MG63 (cell line): ENCODE results near the gene PPM1B. TPM values are rescaled to one million over a fixed set of nuclear protein-coding genes. Genes with fewer than 3 reads are reported as not detected.
"Not testable (repeated sequence)": the region's sequence is repeated elsewhere in the genome, so short reads cannot be mapped to it uniquely, and the experiment has no call there.

ENCODE experiments used
- DNase-seq: peaks from one replicate; pipeline ENCODE4 v3.0.0-alpha.2; 2020
- H3K27me3 ChIP-seq: fragments of 250-450 bp; sonication (Bioruptor Pico); 2 replicates; pipeline ENCODE4 v1.5.1; 2020; ENCODE audit warnings: mild to moderate bottlenecking, moderate library complexity
- H3K36me3 ChIP-seq: fragments of 250-450 bp; sonication (Bioruptor Pico); 2 replicates; pipeline ENCODE4 v1.5.1; 2020; ENCODE audit warnings: mild to moderate bottlenecking, moderate library complexity
- H3K4me3 ChIP-seq: fragments of 250-450 bp; sonication (Bioruptor Pico); 2 replicates; pipeline ENCODE4 v1.5.1; 2020; ENCODE audit warnings: mild to moderate bottlenecking, moderate library complexity
- H3K9me3 ChIP-seq: fragments of 250-450 bp; sonication (Bioruptor Pico); 2 replicates; pipeline ENCODE4 v1.5.1; 2020; ENCODE audit warnings: mild to moderate bottlenecking, moderate library complexity
- total RNA-seq: library from RNA; depleted of rRNA; stranded (reverse); fragments of >200 nt; shearing (Covaris generic); gene quantifications from 2 replicates; pipeline ENCODE4 v1.2.3, GENCODE V29; 2014; ENCODE audit warnings: low replicate concordance; rRNA removed

Gene PPM1B
- 16.6 and 29.5 TPM in 2 replicates for total RNA-seq

DNA sequence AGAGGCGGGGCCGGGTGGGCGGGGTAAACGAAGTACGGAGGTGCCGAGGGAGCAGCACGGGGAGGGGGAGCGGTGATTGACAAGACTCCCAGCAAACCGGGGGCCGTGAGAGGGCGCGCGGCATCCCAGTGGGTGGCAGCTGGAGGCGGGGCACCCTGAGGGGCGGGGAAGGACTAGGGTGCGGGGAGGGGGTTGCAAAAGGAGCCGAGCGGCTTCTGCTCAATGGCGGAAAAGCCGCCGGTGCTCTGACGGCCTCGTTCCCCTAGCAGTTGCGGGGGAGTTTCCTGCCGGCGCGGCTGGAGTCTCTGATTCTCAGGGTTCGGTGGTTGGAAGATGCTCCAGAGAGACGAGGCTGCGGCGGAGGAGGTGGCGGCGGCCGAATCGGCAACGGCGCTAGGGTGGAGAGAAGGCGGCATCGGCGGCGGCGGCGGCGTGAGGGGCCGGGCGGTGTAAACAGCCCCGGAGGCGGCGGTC lies at the start of gene PPM1B:
Gene PPM1B (plus strand): TSS at position 195 of the 474 bp plus-strand sequence. CDS start 32,325 bp downstream, outside the sequence.
- Histone ChIP-seq H3K9me3 (no peaks in the 10 kb centered on the region), H3K27me3 (no peaks in the 10 kb centered on the region), H3K36me3 (no peaks in the 10 kb centered on the region), H3K4me3 (peak within 1 kb of the TSS; percentile 90)
- no peak for DNase-seq

DNA sequence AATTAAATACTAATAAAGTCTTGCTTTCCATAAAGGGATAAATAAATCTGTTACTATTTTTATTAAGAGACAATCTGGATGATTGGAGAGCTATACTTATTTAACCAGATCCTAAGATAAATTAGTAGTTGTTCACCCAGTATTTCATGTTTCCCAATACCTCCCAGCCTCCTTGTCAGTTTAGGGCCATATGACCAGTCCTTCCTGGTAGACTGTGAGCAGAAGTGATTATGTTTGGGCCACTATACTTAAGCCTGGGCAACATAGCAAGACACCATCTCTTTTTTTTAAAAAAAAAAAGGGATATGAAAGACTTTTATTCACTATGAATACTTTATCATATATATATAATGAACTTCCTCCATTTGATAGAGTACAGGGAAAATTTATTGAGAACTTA lies 48.8 kb upstream of the PPM1B start:
- no peaks in the 10 kb centered on the region for H3K36me3 ChIP-seq
- no peaks in the 10 kb centered on the region for H3K27me3 ChIP-seq
- H3K9me3 ChIP-seq = no peaks in the 10 kb centered on the region
- H3K4me3 ChIP-seq = no peak overlapping the region
- no peak for DNase-seq

GRCh38 chr2:44120428-44120827 lies 48.2 kb upstream of the PPM1B start:
- H3K9me3 ChIP-seq = no peaks in the 10 kb centered on the region
- no peaks in the 10 kb centered on the region for H3K27me3 ChIP-seq
- H3K4me3 ChIP-seq = no peak overlapping the region
- peak; percentile 24 for DNase-seq
- no peaks in the 10 kb centered on the region for H3K36me3 ChIP-seq

GRCh38 chr2:44121899-44122298 lies 46.8 kb upstream of the PPM1B start:
- no peak overlapping the region for H3K4me3 ChIP-seq
- no peaks in the 10 kb centered on the region for H3K27me3 ChIP-seq
- no peaks in the 10 kb centered on the region for H3K9me3 ChIP-seq
- H3K36me3 ChIP-seq = no peaks in the 10 kb centered on the region
- no peak for DNase-seq

DNA sequence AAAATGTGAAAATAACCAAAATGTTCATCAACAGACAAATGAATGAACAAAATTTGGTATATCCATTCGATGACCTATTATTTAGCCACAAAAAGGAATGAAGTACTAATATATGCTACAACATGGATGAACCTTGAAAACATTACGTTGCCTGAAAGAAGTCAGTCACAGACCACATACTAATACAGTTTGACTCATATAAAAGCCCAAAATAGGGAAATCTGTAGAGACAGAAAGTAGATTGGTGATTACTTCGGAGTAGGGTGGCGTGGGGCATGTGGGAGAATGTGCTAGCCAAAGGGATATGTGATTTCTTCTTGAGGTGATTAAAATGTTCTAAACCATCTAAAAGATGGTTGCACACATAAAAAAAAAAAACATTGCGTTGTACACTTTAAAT lies 44.2 kb upstream of the PPM1B start:
- no peaks in the 10 kb centered on the region for H3K27me3 ChIP-seq
- H3K4me3 ChIP-seq = no peak overlapping the region
- no peak for DNase-seq
- no peaks in the 10 kb centered on the region for H3K36me3 ChIP-seq
- no peaks in the 10 kb centered on the region for H3K9me3 ChIP-seq

DNA sequence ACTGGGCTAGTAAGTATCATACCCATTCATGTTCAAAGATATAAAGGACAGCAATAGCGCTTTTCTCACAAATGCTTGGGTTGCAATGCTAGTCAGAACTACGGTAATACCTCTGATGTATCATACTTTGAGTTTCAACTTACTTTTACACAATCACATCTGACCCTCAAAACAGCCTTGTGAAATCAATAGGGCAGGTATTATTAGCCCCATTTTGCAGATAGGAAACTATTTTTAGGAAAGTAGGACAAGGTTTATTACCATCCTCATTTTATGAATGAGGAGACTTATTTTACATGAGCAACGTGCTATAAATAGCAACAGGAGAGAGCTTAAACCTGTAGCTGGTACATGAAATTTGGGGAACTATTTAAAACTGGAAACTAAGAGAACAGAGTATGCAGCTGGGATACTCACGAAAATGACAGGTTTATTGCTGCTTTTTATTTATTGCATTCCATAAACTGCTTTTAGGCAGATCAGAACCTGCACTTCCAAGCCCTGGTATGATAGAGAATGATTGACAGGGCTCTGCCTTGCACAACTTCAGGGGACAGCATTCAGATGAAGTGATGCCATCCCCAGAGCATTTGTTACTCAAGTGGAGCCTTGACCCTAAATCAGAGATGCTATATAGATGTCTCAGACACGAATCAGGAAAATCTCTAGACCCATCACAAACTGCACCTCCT lies 42.4 kb upstream of the PPM1B start:
- H3K27me3 ChIP-seq = no peaks in the 10 kb centered on the region
- no peaks in the 10 kb centered on the region for H3K36me3 ChIP-seq
- DNase-seq = no peak
- no peak overlapping the region for H3K4me3 ChIP-seq
- no peaks in the 10 kb centered on the region for H3K9me3 ChIP-seq

DNA sequence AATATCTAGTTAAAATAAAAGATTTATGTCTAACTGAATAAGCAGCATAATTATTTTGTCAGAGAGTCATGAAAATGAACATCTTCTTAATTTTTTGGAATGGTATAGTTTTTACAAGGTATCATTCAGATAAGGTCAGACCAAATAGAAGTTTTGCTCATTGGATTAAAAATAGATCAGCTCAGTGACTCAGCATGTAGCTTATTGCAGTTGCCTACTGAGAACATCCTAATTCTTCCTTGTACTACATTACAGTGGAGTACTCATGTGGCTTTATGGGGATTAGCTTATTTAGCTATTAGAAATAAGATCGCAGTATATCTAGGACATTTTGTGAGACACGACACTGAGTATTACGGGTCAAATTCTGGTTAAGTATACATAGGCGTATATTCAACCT lies 38.2 kb upstream of the PPM1B start:
- DNase-seq = no peak
- no peak overlapping the region for H3K4me3 ChIP-seq
- no peaks in the 10 kb centered on the region for H3K27me3 ChIP-seq
- no peaks in the 10 kb centered on the region for H3K9me3 ChIP-seq
- no peaks in the 10 kb centered on the region for H3K36me3 ChIP-seq

- no peak overlapping the region for H3K4me3 ChIP-seq
- no peaks in the 10 kb centered on the region for H3K9me3 ChIP-seq
- no peak for DNase-seq
- H3K27me3 ChIP-seq = no peaks in the 10 kb centered on the region
- no peaks in the 10 kb centered on the region for H3K36me3 ChIP-seq
Observed at GRCh38 chr2:44131177-44131576, 37.5 kb upstream of the PPM1B start.

GRCh38 chr2:44133602-44134001 lies 35.1 kb upstream of the PPM1B start:
- not testable (repeated sequence) for H3K9me3 ChIP-seq, H3K36me3 ChIP-seq, DNase-seq, H3K4me3 ChIP-seq, H3K27me3 ChIP-seq

DNA sequence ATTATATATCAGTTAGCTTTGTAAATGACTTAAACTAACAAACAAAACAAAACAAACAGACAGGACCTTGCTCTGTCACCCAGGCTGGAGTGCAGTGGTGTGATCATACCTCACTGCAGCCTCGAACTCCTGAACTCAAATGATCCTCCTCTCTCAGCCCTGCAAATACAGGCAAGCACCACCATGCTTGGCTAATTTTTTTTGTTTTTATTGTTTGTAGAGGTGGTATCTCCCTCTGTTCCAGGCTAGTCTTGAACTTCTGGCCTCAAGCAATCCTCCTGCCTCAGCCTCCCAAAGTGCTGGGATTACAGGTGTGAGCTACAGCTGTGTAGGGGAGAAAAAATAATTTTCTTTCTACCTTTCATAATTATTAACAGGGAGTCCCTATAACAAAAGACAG lies 33.8 kb upstream of the PPM1B start:
- no peak for DNase-seq
- Histone ChIP-seq H3K4me3 (no peak overlapping the region), H3K27me3 (no peaks in the 10 kb centered on the region), H3K36me3 (no peaks in the 10 kb centered on the region), H3K9me3 (no peaks in the 10 kb centered on the region)

DNA sequence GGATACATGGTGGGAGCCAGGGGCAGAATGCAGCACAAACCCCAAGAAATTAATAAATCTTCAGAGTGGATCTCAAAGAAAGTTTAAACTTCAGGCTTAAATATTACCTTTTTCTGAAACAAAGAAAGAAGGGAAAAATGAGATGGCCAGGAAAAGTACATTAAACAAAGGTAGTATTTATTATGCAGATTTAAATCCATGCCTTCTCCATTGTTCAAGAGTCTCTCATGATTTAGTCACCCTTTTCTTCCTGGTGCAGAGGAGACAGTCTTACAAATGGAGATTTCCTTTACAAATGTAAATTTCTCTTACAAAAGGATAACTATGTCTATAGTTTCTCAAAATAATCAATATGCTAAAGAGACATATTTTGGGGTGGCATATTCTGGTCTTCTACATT lies 33.4 kb upstream of the PPM1B start:
- no peak for DNase-seq
- H3K9me3 ChIP-seq = no peaks in the 10 kb centered on the region
- H3K27me3 ChIP-seq = no peaks in the 10 kb centered on the region
- H3K4me3 ChIP-seq = no peak overlapping the region
- no peaks in the 10 kb centered on the region for H3K36me3 ChIP-seq

- Histone ChIP-seq H3K36me3 (no peaks in the 10 kb centered on the region), H3K4me3 (no peak overlapping the region), H3K27me3 (no peaks in the 10 kb centered on the region), H3K9me3 (no peaks in the 10 kb centered on the region)
- no peak for DNase-seq
Observed at GRCh38 chr2:44135771-44136170, 32.9 kb upstream of the PPM1B start.

GRCh38 chr2:44136252-44136651 lies 32.4 kb upstream of the PPM1B start:
- no peaks in the 10 kb centered on the region for H3K9me3 ChIP-seq
- H3K36me3 ChIP-seq = no peaks in the 10 kb centered on the region
- H3K4me3 ChIP-seq = no peak overlapping the region
- H3K27me3 ChIP-seq = no peaks in the 10 kb centered on the region
- DNase-seq = no peak

GRCh38 chr2:44137048-44137447 lies 31.6 kb upstream of the PPM1B start:
- H3K36me3 ChIP-seq = no peaks in the 10 kb centered on the region
- H3K9me3 ChIP-seq = no peaks in the 10 kb centered on the region
- no peak for DNase-seq
- H3K4me3 ChIP-seq = no peak overlapping the region
- no peaks in the 10 kb centered on the region for H3K27me3 ChIP-seq

DNA sequence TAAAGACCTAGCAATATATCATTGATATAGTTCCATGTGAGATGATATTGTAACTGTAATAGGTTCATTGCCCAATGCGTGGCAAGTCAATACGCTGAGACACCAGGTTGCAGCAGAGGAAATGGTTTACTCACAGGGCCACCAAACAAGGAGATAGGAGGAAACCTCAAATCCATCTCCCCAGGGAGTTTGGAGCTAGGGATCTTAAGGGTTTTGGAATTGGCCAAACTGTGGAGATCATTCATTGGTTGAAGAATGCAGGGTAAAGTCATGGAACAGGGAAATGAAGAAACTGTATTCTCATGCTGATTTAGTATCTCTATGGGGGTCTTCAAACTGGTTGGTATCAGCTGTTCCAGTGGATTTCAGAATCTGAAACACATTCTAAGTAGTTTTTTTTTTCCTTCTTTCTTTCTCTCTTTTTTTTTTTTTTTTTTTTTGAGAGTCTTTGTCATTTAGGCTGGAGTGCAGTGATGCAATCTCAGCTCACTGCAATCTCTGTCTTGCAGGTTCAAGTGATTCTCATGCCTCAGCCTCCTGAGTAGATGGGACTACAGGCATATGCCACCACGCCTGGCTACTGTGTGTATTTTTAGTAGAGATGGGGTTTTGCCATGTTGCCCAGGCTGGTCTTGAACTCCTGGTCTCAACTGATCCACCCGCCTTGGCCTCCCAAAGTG lies 30.7 kb upstream of the PPM1B start:
- no peaks in the 10 kb centered on the region for H3K9me3 ChIP-seq
- H3K36me3 ChIP-seq = no peaks in the 10 kb centered on the region
- DNase-seq = no peak
- H3K27me3 ChIP-seq = no peaks in the 10 kb centered on the region
- H3K4me3 ChIP-seq = no peak overlapping the region

GRCh38 chr2:44139741-44140140 lies 28.9 kb upstream of the PPM1B start:
- Histone ChIP-seq H3K9me3 (no peaks in the 10 kb centered on the region), H3K36me3 (no peaks in the 10 kb centered on the region), H3K27me3 (no peaks in the 10 kb centered on the region), H3K4me3 (no peak overlapping the region)
- DNase-seq = no peak

- no peak for DNase-seq
- Histone ChIP-seq H3K4me3 (no peak overlapping the region), H3K36me3 (no peaks in the 10 kb centered on the region), H3K9me3 (no peaks in the 10 kb centered on the region), H3K27me3 (no peaks in the 10 kb centered on the region)
Observed at GRCh38 chr2:44142306-44142705, 26.4 kb upstream of the PPM1B start.

DNA sequence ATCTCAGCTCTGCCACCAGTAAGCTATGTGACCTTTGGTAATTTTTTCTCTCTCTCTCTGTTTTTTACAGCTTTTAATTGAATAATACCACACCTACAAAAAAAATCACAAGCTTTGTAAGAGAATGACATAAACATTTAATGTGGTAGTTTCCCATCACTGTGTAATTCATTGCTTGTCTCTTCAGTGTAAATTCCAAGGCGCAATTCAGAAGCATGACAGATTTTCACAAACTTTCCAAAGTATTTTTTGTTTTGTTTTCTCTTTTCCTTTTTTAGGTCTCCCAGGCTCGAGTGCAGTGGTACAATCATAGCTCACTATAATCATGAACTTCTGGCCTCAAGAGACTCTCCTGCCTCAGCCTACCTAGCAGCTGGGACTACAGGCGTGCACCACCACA lies 25.0 kb upstream of the PPM1B start:
- H3K9me3 ChIP-seq = no peaks in the 10 kb centered on the region
- no peaks in the 10 kb centered on the region for H3K36me3 ChIP-seq
- no peak for DNase-seq
- no peak overlapping the region for H3K4me3 ChIP-seq
- no peaks in the 10 kb centered on the region for H3K27me3 ChIP-seq
